Glutamatergic neuron (in vitro differentiated cells): ENCODE measurements around the gene DPP7. TPM values are rescaled to one million over a fixed set of nuclear protein-coding genes. Genes with fewer than 3 reads are reported as not detected.
"Not testable (repeated sequence)": the region's sequence is repeated elsewhere in the genome, so short reads cannot be mapped to it uniquely, and the experiment has no call there.

Experiments
- DNase-seq: peaks from one replicate; pipeline ENCODE4 v3.0.0; 2022
- H3K27ac Mint-ChIP-seq: one replicate; pipeline ENCODE4 v1.8.0; 2020; ENCODE audit warnings: mild to moderate bottlenecking, mixed read lengths, inconsistent platforms; ENCODE audit not compliant: unreplicated experiment
- H3K27me3 Mint-ChIP-seq: one replicate; pipeline ENCODE4 v1.8.0; 2020; ENCODE audit warnings: mild to moderate bottlenecking, moderate library complexity, mixed read lengths, inconsistent platforms; ENCODE audit not compliant: unreplicated experiment
- H3K36me3 Mint-ChIP-seq: one replicate; pipeline ENCODE4 v1.8.0; 2020; ENCODE audit warnings: mild to moderate bottlenecking, mixed read lengths, inconsistent platforms; ENCODE audit not compliant: unreplicated experiment
- H3K4me1 Mint-ChIP-seq: one replicate; pipeline ENCODE4 v1.8.0; 2020; ENCODE audit warnings: mild to moderate bottlenecking, low read depth, mixed read lengths, inconsistent platforms; ENCODE audit not compliant: unreplicated experiment
- H3K4me3 Mint-ChIP-seq: one replicate; pipeline ENCODE4 v1.8.0; 2020; ENCODE audit warnings: mild to moderate bottlenecking, mixed read lengths, inconsistent platforms; ENCODE audit not compliant: unreplicated experiment
- H3K9me3 Mint-ChIP-seq: one replicate; pipeline ENCODE4 v1.8.0; 2020; ENCODE audit warnings: mild to moderate bottlenecking, moderate library complexity, mixed read lengths, inconsistent platforms; ENCODE audit not compliant: unreplicated experiment
- CTCF ChIP-seq: fragments of 200-600 bp; sonication (generic); IDR thresholded peaks from one replicate; pipeline ENCODE4 v1.5.0; 2021; ENCODE audit not compliant: partially characterized antibody, unreplicated experiment
- total RNA-seq: library from RNA; stranded (reverse); fragmentation: NEBNext Ultra II Directional; extraction: Animal tissue kit (Norgen Biotek cat#: 25700); gene quantifications from one replicate; pipeline ENCODE4 v1.2.1, GENCODE V29; 2021; ENCODE audit not compliant: unreplicated experiment

DPP7 gene
- total RNA-seq, 1 donor from 2014 or later, result 30.8 TPM

- not testable (repeated sequence) for H3K27me3 Mint-ChIP-seq, H3K9me3 Mint-ChIP-seq, H3K36me3 Mint-ChIP-seq, H3K27ac Mint-ChIP-seq, H3K4me1 Mint-ChIP-seq, DNase-seq, H3K4me3 Mint-ChIP-seq
Measured at GRCh38 chr9:137118092-137118603, 3.6 kb upstream of the DPP7 start.

GRCh38 chr9:137117269-137117731 lies 2.8 kb upstream of the DPP7 start:
- no peak overlapping the region for H3K27ac Mint-ChIP-seq
- no peak overlapping the region for H3K4me3 Mint-ChIP-seq
- H3K27me3 Mint-ChIP-seq, result peaks cover 6% of the 10 kb centered on the region
- no peak for TF ChIP-seq CTCF
- H3K4me1 Mint-ChIP-seq, result peaks cover 9% of the 10 kb centered on the region
- H3K9me3 Mint-ChIP-seq, result peaks cover 4% of the 10 kb centered on the region
- no peaks in the 10 kb centered on the region for H3K36me3 Mint-ChIP-seq
- no peak for DNase-seq

- H3K9me3 Mint-ChIP-seq, result peaks cover 4% of the 10 kb centered on the region
- no peak for DNase-seq
- H3K36me3 Mint-ChIP-seq, result no peaks in the 10 kb centered on the region
- H3K4me1 Mint-ChIP-seq, result peaks cover 9% of the 10 kb centered on the region
- no peak overlapping the region for H3K4me3 Mint-ChIP-seq
- TF ChIP-seq CTCF, result no peak
- H3K27ac Mint-ChIP-seq, result no peak overlapping the region
- peaks cover 6% of the 10 kb centered on the region for H3K27me3 Mint-ChIP-seq
Measured at GRCh38 chr9:137116728-137117127, 2.2 kb upstream of the DPP7 start.

GRCh38 chr9:137116027-137116507 lies 1.5 kb upstream of the DPP7 start:
- H3K4me1 Mint-ChIP-seq, result peaks cover 9% of the 10 kb centered on the region
- no peaks in the 10 kb centered on the region for H3K36me3 Mint-ChIP-seq
- peaks cover 4% of the 10 kb centered on the region for H3K9me3 Mint-ChIP-seq
- no peak overlapping the region for H3K27ac Mint-ChIP-seq
- no peak for TF ChIP-seq CTCF
- no peak overlapping the region for H3K4me3 Mint-ChIP-seq
- H3K27me3 Mint-ChIP-seq, result peaks cover 6% of the 10 kb centered on the region
- DNase-seq, result no peak

GRCh38 chr9:137115394-137116026 lies 977 bp upstream of the DPP7 start:
- TF ChIP-seq CTCF, result no peak
- no peaks in the 10 kb centered on the region for H3K36me3 Mint-ChIP-seq
- H3K9me3 Mint-ChIP-seq, result peaks cover 4% of the 10 kb centered on the region
- peaks cover 6% of the 10 kb centered on the region for H3K27me3 Mint-ChIP-seq
- no peak overlapping the region for H3K4me3 Mint-ChIP-seq
- no peak for DNase-seq
- peaks cover 9% of the 10 kb centered on the region for H3K4me1 Mint-ChIP-seq
- no peak overlapping the region for H3K27ac Mint-ChIP-seq
